Stimulated activated CD8-positive, alpha-beta memory T cell treated with anti-CD3 and anti-CD28 coated beads, Interleukin-7, amount 100 ng/mL, for 1 hour (primary cell): ENCODE results near the gene BOD1L1.

ENCODE experiments used
- DNase-seq, 2 donors: peaks; one replicate each; pipeline ENCODE4 v3.0.0-alpha.2; 2020; ENCODE audit warnings: low read depth in 2 of 2

Gene BOD1L1

DNA sequence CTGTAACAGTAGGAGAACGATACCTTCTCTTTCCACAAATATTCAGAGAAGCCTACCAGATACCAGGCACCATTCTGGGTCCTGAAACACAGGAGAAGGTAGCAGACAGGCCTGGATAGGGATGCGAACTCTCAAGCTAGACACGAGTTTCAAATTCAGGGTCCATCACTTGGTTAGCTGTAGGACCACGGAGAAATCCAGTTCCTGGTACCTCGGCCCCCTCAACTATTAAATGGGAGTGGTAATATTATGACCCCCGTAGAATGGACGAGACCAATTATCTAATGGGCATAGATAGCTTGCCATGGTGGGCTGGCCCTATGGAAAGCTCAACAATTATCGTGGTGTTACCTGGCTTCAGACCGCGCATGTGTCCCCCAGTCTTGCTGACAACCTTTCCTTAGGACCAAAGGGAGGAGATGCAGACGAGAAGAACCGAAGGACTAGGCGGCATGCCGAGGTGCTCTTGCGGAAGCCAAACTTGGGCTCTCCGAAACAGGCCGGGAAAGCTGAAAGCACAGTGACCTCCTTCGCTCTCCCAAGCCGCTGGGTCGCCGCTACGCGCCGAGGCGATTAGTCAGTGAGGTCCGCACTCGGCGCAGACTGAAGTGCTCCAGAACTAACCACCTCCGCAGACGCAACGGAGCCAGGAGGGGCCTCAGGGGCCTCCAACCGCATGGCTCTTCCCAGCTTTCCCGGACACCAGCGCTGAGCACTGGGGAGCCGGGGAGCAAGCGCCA is 102.9 kb downstream of the BOD1L1 start:
- DNase-seq = no peak

GRCh38 chr4:13523591-13524503 is 103.7 kb downstream of the BOD1L1 start:
- no peak for DNase-seq

DNA sequence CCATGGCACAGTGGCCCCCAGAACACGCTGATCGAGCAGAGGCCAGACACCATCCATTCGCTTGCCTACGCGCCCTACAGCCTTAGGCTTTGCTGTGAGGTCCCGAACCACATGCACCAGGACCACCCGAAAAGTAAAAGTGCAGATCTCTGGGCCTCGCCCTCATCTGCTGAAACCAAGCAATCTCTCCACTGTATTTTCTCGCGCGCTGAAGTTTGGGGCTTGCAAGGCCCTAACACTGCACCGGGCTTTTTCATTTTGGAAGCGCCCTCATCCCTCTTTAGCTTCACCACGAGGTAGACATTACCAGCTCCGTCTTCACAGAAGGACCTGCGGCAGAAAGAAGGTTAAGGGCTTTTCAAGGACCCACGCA is 104.4 kb downstream of the BOD1L1 start:
- no peak for DNase-seq

DNA sequence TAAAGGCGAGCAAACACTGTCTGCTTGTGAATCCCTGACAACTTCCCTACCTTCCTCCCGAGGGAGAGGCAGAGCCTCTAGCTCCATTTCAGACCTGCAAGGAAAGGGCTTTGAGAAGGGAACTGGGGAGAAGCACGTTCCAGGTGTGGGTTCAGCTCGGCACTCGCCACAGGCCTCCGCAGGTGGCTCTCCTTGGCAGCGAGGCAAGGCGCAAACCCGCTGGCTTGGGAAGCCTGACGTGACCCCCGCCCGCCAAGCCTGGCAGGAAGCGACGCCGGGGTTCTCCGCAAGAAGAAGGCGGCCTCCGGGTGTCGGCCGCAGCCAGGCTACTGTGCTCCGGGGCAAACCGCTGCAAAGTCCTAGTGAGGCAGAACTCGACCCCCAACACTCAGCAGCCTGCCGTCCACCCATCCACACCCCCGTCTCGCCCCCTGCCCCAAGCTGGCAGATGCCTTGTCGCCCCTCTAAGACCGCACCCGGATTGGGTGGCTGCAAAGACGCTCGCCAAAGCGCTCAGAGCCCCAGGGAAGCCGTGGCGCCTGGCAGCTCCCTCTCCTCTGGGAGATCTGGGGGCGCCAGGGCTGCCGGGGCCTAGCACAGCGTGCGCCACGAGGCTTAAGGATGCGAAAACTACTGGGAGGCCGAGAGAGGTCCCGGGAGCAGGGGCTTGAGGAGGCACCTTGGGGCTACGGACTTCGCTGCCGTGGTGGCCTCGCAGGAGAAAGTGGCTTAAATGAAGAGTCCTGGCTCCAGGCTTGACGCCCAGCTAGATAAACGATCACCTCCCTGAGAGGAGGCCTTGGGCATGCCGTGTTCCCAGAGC is 105.0 kb downstream of the BOD1L1 start:
- no peak for DNase-seq

DNA sequence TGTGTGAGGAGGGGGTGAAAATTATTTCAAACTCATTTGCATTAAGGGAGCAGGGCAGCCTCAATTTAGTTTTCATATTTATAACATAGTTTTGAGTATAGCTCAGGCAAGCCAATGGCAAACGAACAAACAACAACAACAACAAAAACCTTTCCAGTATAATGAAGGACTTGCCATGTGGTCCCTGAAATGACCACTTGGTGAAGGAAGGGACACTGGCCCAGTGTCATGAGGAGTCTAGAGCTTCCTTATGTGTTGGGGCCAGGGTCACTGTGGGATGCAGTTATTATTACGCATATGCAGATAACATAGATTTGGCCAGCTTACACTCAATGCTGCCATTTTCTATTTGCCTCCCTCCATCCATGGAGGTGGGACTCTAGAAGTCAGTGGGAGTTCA is 106.5 kb downstream of the BOD1L1 start:
- DNase-seq = no peak
